Measurements from ENCODE around the gene TSPEAR.

Gene TSPEAR

GRCh38 chr21:44711327-44712202 lies at the start of gene TSPEAR:
TSS of gene TSPEAR (minus strand) at chr21:44711572. CDS start at chr21:44711514, 58 bp downstream.
- no peak within 1 kb of the TSS for H3K4me3 ChIP-seq (ENCODE audit: control insufficient read depth, low read depth, low read length)

GRCh38 chr21:44760376-44760775 lies 49.0 kb upstream of the TSPEAR start:
- DNase-seq (ENCODE audit: low read depth): no peak
- no peak for TF ChIP-seq CTCF (IDR thresholded peaks at IDR 0.05; ENCODE audit: control insufficient read depth, insufficient read depth, low read depth, low read length, missing control alignments)
- H3K4me3 ChIP-seq (ENCODE audit: control insufficient read depth, low read depth, low read length): no peak overlapping the region

More at GRCh38 chr21:44711327-44712202, at the start of gene TSPEAR:
- no peak for TF ChIP-seq CTCF (IDR thresholded peaks at IDR 0.05; ENCODE audit: control insufficient read depth, insufficient read depth, low read depth, low read length, missing control alignments)
- DNase-seq (ENCODE audit: low read depth): no peak

- no peak overlapping the region for H3K4me3 ChIP-seq (ENCODE audit: control insufficient read depth, low read depth, low read length)
- TF ChIP-seq CTCF (IDR thresholded peaks at IDR 0.05; ENCODE audit: control insufficient read depth, insufficient read depth, low read depth, low read length, missing control alignments): no peak
- DNase-seq (ENCODE audit: low read depth): no peak
Measured at GRCh38 chr21:44759628-44760285, 48.4 kb upstream of the TSPEAR start.

GRCh38 chr21:44758781-44759627 lies 47.6 kb upstream of the TSPEAR start:
- DNase-seq (ENCODE audit: low read depth): no peak
- H3K4me3 ChIP-seq (ENCODE audit: control insufficient read depth, low read depth, low read length): no peak overlapping the region
- no peak for TF ChIP-seq CTCF (IDR thresholded peaks at IDR 0.05; ENCODE audit: control insufficient read depth, insufficient read depth, low read depth, low read length, missing control alignments)

GRCh38 chr21:44758141-44758561 lies 46.8 kb upstream of the TSPEAR start:
- no peak for DNase-seq (ENCODE audit: low read depth)
- TF ChIP-seq CTCF (IDR thresholded peaks at IDR 0.05; ENCODE audit: control insufficient read depth, insufficient read depth, low read depth, low read length, missing control alignments): no peak
- H3K4me3 ChIP-seq (ENCODE audit: control insufficient read depth, low read depth, low read length): no peak overlapping the region

GRCh38 chr21:44757731-44758130 lies 46.4 kb upstream of the TSPEAR start:
- no peak overlapping the region for H3K4me3 ChIP-seq (ENCODE audit: control insufficient read depth, low read depth, low read length)
- TF ChIP-seq CTCF (IDR thresholded peaks at IDR 0.05; ENCODE audit: control insufficient read depth, insufficient read depth, low read depth, low read length, missing control alignments): no peak
- no peak for DNase-seq (ENCODE audit: low read depth)
